NCI-H1048 (cell line): ENCODE data around the gene GEMIN4.

Source experiments
- DNase-seq: peaks from one replicate; lab custom pipeline; 2025; lab: John Stamatoyannopoulos, UW

Gene GEMIN4

DNA sequence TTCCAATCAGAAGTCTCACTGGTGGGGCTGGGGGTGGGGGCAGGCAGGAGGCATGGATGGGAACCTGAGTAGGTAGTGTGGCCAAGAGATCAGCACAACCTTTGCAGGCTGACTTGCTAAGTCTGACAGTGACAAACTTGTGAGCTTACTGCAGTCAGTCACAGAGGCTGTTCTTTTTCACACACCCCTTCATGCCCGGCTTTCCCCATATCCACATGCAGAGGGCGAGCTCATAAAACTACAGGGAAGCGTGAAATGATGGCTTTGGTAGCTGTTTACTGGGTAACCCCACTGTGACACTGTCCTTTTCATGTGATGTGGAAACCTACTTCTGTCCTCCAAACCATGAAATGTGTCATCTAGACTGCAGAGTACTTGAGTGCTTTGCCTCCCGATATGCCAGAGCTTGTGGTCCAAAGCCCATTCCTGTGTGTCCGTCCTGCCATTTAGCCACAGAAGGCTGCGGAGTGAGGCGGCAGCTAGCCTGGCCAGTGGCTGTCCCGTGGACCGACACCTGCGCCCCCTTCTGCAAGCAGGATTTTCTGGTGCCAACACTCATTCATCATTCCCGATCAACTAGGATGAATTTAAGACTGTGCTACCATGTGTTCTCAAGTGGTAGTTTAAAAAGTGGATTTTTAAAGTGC is 9.8 kb downstream of the GEMIN4 start:
- DNase-seq = no peak

DNA sequence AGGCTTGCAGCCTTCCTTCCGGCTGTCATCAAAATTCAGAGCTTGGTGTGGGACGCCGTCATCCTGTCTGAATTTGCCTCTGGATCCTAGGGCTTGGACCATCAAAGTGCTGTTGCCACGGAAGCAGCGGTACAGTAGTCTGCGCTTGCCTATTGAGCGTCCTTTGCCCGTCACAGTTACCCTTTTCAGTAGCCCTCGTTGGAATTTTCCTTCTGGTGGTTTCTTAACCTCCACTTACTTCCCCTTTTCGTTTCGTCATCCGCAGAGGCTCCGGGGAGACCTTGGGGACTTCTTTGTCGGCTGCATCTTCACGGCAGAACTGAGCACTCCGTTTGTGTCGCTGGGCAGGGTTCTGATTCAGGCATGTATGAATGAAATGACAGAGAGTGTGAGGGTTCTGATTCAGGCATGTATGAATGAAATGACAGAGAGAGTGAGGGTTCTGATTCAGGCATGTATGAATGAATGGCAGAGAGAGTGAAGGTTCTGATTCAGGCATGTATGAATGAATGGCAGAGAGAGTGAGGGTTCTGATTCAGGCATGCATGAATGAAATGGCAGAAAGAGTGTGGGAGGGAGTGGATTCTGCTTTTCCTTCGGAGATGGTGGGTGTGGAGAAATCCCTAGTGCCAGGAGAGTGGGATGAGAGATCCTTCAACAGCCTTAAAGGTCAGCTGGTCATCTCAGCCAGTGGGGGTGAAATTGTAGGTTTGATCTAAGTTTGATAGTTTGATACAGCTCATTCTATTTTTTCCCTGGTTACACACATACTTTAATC is 11.6 kb downstream of the GEMIN4 start:
- no peak for DNase-seq

DNA sequence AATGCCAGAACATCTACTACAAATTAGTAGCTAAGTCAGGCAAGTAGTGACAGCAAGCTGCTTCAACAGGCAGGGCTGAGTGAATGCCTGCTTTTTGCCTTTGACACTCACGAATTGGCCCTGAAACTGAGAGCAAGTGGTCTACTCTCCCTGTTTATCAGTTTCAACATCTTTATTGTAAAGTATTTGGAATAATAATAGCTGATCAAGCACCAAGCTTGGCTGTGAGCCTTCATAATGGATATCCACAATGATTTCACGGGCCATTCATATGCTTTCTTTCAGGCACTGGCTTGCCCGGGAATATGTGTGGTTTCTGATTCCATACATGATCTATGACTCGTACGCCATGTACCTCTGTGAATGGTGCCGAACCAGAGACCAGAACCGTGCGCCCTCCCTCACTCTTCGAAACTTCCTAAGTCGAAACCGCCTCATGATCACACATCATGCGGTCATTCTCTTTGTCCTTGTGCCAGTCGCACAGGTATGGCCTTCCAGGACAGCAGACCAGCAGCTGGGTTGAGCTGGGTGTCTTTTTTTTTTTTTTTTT is 14.4 kb downstream of the GEMIN4 start:
- DNase-seq = no peak

GRCh38 chr17:733743-734142 is 18.3 kb downstream of the GEMIN4 start:
- DNase-seq = no peak

DNA sequence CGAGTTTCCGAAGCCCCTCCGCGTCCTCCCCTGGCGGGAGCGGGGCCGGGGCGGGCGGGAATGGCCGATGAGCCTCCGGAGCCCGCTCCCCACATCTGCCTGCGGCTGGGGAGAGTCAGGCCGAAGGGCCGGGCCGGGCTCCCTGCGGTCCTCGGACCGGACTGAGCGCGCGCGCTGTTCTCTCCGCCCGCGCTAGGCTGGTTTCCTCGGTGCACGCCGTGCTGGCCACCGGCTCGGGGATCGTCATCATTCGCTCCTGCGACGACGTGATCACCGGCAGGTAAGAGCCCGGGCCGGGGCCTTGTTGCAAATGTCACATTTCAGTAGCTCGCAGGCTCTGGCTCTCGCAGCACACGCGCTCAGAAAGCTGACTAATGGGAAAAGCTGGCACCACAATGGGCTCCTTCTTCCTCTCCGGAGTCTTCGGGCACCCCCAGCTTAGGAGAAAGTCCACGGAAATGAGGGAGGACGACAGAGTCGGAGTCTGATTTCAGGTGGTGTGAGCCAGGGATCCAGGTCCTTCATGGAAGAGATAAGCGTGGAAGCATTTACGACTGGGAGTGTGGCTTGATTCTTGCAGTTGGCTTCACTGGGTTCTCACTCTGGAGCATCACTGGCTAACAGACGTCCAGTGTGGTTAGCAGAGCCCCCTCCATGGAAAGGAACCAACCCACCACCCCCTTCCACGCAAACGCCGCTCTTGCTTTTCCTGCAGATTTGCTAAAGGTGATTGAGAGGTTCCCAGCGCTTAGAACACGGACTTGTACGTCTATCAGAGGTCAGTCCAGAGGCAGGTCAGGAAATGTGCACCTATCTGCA is 19.0 kb downstream of the GEMIN4 start:
- DNase-seq = no peak

DNA sequence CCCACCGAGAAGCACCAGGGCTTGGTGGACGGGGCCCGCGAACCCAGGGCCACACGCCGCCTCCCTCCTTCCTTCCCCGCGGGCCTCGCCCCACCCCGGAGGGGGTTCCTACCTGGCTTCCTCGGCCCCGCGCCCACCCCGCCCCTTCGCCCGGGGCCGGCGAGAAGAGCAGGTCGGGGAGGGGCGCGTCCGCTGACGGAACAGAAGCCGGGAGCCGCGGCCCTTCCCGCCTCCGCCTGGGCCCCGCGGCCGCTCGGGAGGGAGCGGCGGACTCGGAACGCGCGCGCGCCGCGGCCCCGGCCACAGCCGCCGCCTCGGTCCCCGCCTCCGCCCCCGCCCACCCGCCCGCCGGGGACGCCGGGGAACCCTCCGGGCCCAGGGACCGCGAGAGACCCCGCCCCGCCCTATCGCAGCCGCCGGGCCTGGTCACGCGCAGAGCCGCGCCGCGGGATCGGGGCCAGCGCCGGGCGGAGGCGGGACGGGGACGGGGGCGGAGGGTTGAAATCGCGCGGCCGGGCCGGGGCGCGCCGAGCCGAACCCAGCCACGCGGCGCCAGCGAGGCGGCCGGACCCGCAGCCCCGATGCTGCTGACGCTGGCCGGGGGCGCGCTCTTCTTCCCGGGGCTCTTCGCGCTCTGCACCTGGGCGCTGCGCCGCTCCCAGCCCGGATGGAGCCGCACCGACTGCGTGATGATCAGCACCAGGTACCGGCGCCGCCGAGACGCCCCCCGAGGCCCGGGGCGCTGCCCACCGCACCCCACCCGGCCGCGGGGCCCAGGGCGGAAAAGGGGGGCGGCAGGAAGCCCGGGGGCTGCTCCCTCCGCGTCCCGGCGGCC is 19.8 kb downstream of the GEMIN4 start, which contains the start of gene TLCD3A:
Gene TLCD3A, plus strand, starts transcription at position 530 of the 835 bp plus-strand sequence. Its CDS starts 52 bp downstream, at position 582.
- no peak for DNase-seq

- DNase-seq = no peak
Observed at GRCh38 chr17:731644-732066, 20.4 kb downstream of the GEMIN4 start.

GRCh38 chr17:728911-729310 is 23.2 kb downstream of the GEMIN4 start:
- DNase-seq = no peak

DNA sequence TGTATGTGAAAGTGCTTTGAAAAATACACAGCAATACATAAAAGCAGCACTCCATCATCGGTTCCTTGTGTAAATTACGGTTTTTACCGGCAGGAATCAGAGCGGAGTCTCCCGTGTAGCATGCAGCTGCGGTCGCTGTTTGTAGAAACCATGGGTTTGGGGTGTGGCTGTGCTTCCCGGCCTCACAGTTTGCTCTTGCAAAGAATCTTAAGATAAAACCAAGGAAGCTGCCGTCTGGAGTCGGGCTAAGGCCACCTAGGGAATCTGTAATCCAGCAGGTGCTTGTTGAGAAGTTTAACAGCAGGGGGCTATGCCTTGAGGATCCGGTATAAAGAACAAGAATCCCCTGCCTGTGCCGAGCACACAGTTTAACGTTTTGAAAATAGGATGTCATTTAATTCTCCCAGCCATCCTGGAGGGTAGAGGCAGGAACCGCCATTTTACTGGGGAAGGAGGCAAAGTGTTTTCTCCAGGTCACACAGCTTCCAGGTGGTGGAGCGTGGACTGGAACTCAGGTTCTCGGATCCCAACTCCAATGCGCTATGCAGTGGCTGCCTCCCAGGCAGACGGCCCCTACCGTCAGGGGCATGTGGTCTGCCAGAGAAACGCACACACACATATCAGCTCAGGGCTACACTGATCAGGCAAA is 25.7 kb downstream of the GEMIN4 start:
- DNase-seq = no peak

GRCh38 chr17:725746-726145 is 26.3 kb downstream of the GEMIN4 start:
- no peak for DNase-seq

- DNase-seq = no peak
Observed at GRCh38 chr17:725084-725483, 27.0 kb downstream of the GEMIN4 start.

DNA sequence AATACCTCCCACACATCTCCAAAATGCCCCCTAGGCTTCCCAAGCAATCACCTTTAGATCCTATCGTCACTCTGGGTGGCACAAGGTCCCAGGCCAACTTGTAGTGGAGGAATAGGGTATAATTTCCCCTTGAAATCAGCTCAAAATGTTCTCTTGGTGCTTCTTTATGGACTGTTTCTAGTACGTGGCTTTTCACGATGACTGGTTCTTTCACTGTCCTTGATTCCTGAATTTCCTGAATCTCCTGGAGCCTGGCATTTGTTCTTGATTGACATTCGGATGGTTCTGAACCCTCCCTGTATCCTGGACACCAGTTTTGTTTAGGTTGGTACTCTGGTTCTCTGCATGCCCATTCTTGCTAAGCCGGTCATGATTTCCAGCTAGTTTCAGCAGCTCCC is 30.5 kb downstream of the GEMIN4 start:
- no peak for DNase-seq

GRCh38 chr17:720706-721539 is 31.1 kb downstream of the GEMIN4 start:
- no peak for DNase-seq

DNA sequence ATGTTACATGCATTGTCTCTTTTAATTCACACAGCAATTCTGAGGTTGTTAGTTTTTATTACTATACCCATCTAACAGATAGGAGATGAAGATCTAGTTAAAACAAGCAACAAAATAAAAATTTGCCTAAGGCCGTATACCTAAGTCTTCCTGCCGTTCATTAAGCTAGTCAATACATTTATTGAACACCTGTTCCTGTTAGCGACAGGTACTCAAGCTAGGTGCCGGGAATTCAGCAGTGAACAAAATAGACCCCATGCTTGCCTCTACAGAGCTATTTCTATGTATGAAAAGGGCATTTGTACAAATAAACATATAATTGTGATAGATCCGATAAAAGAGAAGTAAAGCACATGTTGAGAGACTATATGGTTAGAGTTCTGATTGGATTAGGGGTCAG is 34.0 kb downstream of the GEMIN4 start:
- no peak for DNase-seq

GRCh38 chr17:708132-708531 is 43.9 kb downstream of the GEMIN4 start:
- no peak for DNase-seq

- DNase-seq = no peak
Observed at GRCh38 chr17:705863-706262, 46.2 kb downstream of the GEMIN4 start.

- DNase-seq = no peak
Observed at GRCh38 chr17:705011-705410, 47.1 kb downstream of the GEMIN4 start.

GRCh38 chr17:704111-704864 is 47.8 kb downstream of the GEMIN4 start:
- DNase-seq = no peak
